ENCODE data around the gene AGAP5.
"Not testable (repeated sequence)": the region's sequence is repeated elsewhere in the genome, so short reads cannot be mapped to it uniquely, and the experiment has no call there.

The AGAP5 gene

GRCh38 chr10:73713912-73714311 is 16.0 kb upstream of the AGAP5 start:
- DNase-seq: not testable (repeated sequence)

GRCh38 chr10:73711683-73712082 is 13.8 kb upstream of the AGAP5 start:
- DNase-seq: not testable (repeated sequence)

GRCh38 chr10:73708122-73708521 is 10.2 kb upstream of the AGAP5 start:
- DNase-seq: not testable (repeated sequence)

GRCh38 chr10:73707628-73708027 is 9.7 kb upstream of the AGAP5 start:
- DNase-seq: not testable (repeated sequence)

GRCh38 chr10:73706488-73706887 is 8.6 kb upstream of the AGAP5 start:
- not testable (repeated sequence) for DNase-seq

GRCh38 chr10:73705506-73706072 is 7.7 kb upstream of the AGAP5 start:
- not testable (repeated sequence) for DNase-seq

- not testable (repeated sequence) for DNase-seq
These were observed 6.0 kb upstream of the AGAP5 start for GRCh38 chr10:73703924-73704323.

- DNase-seq: not testable (repeated sequence)
These were observed 910 bp upstream of the AGAP5 start for GRCh38 chr10:73698819-73699218.

GRCh38 chr10:73695302-73695701 is 2.6 kb downstream of the AGAP5 start:
- DNase-seq: not testable (repeated sequence)

GRCh38 chr10:73690755-73691154 is 7.2 kb downstream of the AGAP5 start:
- not testable (repeated sequence) for DNase-seq

- not testable (repeated sequence) for DNase-seq
These were observed 8.3 kb downstream of the AGAP5 start for GRCh38 chr10:73689596-73689995.

- DNase-seq: not testable (repeated sequence)
These were observed 10.3 kb downstream of the AGAP5 start for GRCh38 chr10:73687641-73688040.

GRCh38 chr10:73674546-73674945 is 23.4 kb downstream of the AGAP5 start:
- DNase-seq: not testable (repeated sequence)

GRCh38 chr10:73668378-73668777 is 29.5 kb downstream of the AGAP5 start:
- not testable (repeated sequence) for DNase-seq

GRCh38 chr10:73666153-73666809 is 31.6 kb downstream of the AGAP5 start:
- DNase-seq: not testable (repeated sequence)

GRCh38 chr10:73665581-73665980 is 32.3 kb downstream of the AGAP5 start:
- not testable (repeated sequence) for DNase-seq

GRCh38 chr10:73664156-73665040 is 33.5 kb downstream of the AGAP5 start:
- not testable (repeated sequence) for DNase-seq

GRCh38 chr10:73663621-73664020 is 34.3 kb downstream of the AGAP5 start:
- not testable (repeated sequence) for DNase-seq

GRCh38 chr10:73662705-73663104 is 35.2 kb downstream of the AGAP5 start:
- DNase-seq: not testable (repeated sequence)

GRCh38 chr10:73655990-73656298 is 42.0 kb downstream of the AGAP5 start, which contains the start of gene SYNPO2L:
SYNPO2L (minus strand) TSS chr10:73656029; CDS start chr10:73655922, 107 bp downstream.
- DNase-seq: no peak

GRCh38 chr10:73655257-73655989 is 42.5 kb downstream of the AGAP5 start:
- DNase-seq: no peak

- DNase-seq: no peak
These were observed 44.2 kb downstream of the AGAP5 start for GRCh38 chr10:73653701-73654100.

- no peak for DNase-seq
These were observed 44.7 kb downstream of the AGAP5 start for GRCh38 chr10:73653195-73653594.
